Loucy (cell line): ENCODE measurements around the gene RAC2.
A peak's percentile ranks its signal among the peaks of the same experiment; 100 is the strongest.

Experiments
- H2AFZ ChIP-seq: fragments of 200-600 bp; sonication (generic); 2 replicates; pipeline ENCODE4 v1.6.0; 2016; ENCODE audit warnings: antibody characterized with exemption, mild to moderate bottlenecking, low read length, moderate library complexity
- H3F3A ChIP-seq: fragments of 200-600 bp; 2 replicates; pipeline ENCODE4 v1.6.0; 2016; ENCODE audit warnings: antibody characterized with exemption, low read depth, mild to moderate bottlenecking
- H3K27me3 ChIP-seq: fragments of 200-600 bp; sonication (generic); 2 replicates; pipeline ENCODE4 v1.6.1; 2014; ENCODE audit warnings: low read length, mild to moderate bottlenecking; ENCODE audit not compliant: insufficient read depth, poor library complexity, severe bottlenecking
- H3K36me3 ChIP-seq: fragments of 200-600 bp; sonication (generic); 2 replicates; pipeline ENCODE4 v1.6.1; 2016; ENCODE audit warnings: low read length; ENCODE audit not compliant: insufficient read depth
- H3K4me1 ChIP-seq: fragments of 200-600 bp; sonication (generic); 2 replicates; pipeline ENCODE4 v1.5.1; 2014; ENCODE audit warnings: low read length, mild to moderate bottlenecking; ENCODE audit not compliant: insufficient read depth, poor library complexity, severe bottlenecking
- H3K4me2 ChIP-seq: fragments of 200-600 bp; sonication (generic); 2 replicates; pipeline ENCODE4 v1.6.0; 2014; ENCODE audit warnings: antibody characterized with exemption, low read length, low read depth, mild to moderate bottlenecking; ENCODE audit not compliant: poor library complexity, severe bottlenecking
- H3K4me3 ChIP-seq: fragments of 200-600 bp; sonication (generic); 2 replicates; pipeline ENCODE4 v1.5.1; 2014; ENCODE audit warnings: low read length, mild to moderate bottlenecking, mixed read lengths; ENCODE audit not compliant: poor library complexity, severe bottlenecking
- H3K79me2 ChIP-seq: fragments of 200-600 bp; sonication (generic); 2 replicates; pipeline ENCODE4 v1.6.1; 2014; ENCODE audit warnings: low read length; ENCODE audit not compliant: insufficient read depth
- H3K9ac ChIP-seq: fragments of 200-600 bp; sonication (generic); 2 replicates; pipeline ENCODE4 v1.6.0; 2014; ENCODE audit warnings: mild to moderate bottlenecking, low read depth, low read length, moderate library complexity; ENCODE audit not compliant: poor library complexity, severe bottlenecking
- H3K9me2 ChIP-seq: fragments of 200-600 bp; sonication (generic); replicated peaks from 2 replicates; pipeline ENCODE4 v1.6.1; 2016; ENCODE audit warnings: low read depth, low read length, mixed read lengths
- H3K9me3 ChIP-seq: fragments of 200-600 bp; sonication (generic); 2 replicates; pipeline ENCODE4 v1.6.1; 2014; ENCODE audit warnings: mild to moderate bottlenecking, antibody characterized with exemption, low read length, low read depth; ENCODE audit not compliant: insufficient read depth
- H4K20me1 ChIP-seq: fragments of 200-600 bp; sonication (generic); 2 replicates; pipeline ENCODE4 v1.6.0; 2014; ENCODE audit warnings: antibody characterized with exemption, low read length, mild to moderate bottlenecking; ENCODE audit not compliant: insufficient read depth, poor library complexity, severe bottlenecking
- CTCF ChIP-seq: fragments of 200-600 bp; sonication (generic); conservative IDR thresholded peaks from 2 replicates; pipeline ENCODE4 v1.5.1; 2014; ENCODE audit warnings: mild to moderate bottlenecking, antibody characterized with exemption, low read length
- EZH2phosphoT487 ChIP-seq: fragments of 200-600 bp; IDR thresholded peaks from 2 replicates; pipeline ENCODE4 v1.6.1; 2018; ENCODE audit warnings: antibody characterized with exemption, mild to moderate bottlenecking, moderate library complexity, borderline replicate concordance

Gene RAC2

GRCh38 chr22:37190262-37190780 lies 53.7 kb downstream of the RAC2 start:
- TF ChIP-seq CTCF (no peak), EZH2phosphoT487 (no peak)
- Histone ChIP-seq H3F3A (0 out of 2 replicates have a peak, but pooled peaks cover 6% of the 10 kb centered on the region), H3K36me3 (no peaks in the 10 kb centered on the region), H3K4me3 (no peak overlapping the region), H4K20me1 (no peaks in the 10 kb centered on the region), H2AFZ (no peak overlapping the region), H3K27me3 (no peaks in the 10 kb centered on the region), H3K79me2 (no peaks in the 10 kb centered on the region), H3K9me3 (peaks cover 3% of the 10 kb centered on the region; the same call in 1 of the 2 replicates), H3K9me2 (no peaks in the 10 kb centered on the region), H3K4me1 (peaks cover 28% of the 10 kb centered on the region), H3K9ac (no peak overlapping the region), H3K4me2 (no peak overlapping the region)

- H3K36me3 ChIP-seq: no peaks in the 10 kb centered on the region
- no peaks in the 10 kb centered on the region for H3K9me2 ChIP-seq
- H3K9ac ChIP-seq: peak overlapping the region; percentile 50
- peak overlapping the region; percentile 14 for H3K4me2 ChIP-seq
- H3K27me3 ChIP-seq: no peaks in the 10 kb centered on the region
- no peak overlapping the region for H3K4me3 ChIP-seq
- 0 out of 2 replicates have a peak, but pooled peaks cover 6% of the 10 kb centered on the region for H3F3A ChIP-seq
- H4K20me1 ChIP-seq: no peaks in the 10 kb centered on the region
- TF ChIP-seq CTCF (no peak), EZH2phosphoT487 (no peak)
- no peaks in the 10 kb centered on the region for H3K79me2 ChIP-seq
- H3K4me1 ChIP-seq: peaks cover 28% of the 10 kb centered on the region
- H2AFZ ChIP-seq: peak overlapping the region; percentile 32; the same call in 1 of the 2 replicates
- peaks cover 3% of the 10 kb centered on the region; the same call in 1 of the 2 replicates for H3K9me3 ChIP-seq
Measured at GRCh38 chr22:37188901-37189466, 55.1 kb downstream of the RAC2 start.

- no peak for TF ChIP-seq CTCF
- no peak for TF ChIP-seq EZH2phosphoT487
- Histone ChIP-seq H3F3A (0 out of 2 replicates have a peak, but pooled peaks cover 6% of the 10 kb centered on the region), H3K9me2 (no peaks in the 10 kb centered on the region), H3K27me3 (no peaks in the 10 kb centered on the region), H3K4me1 (peaks cover 33% of the 10 kb centered on the region), H3K4me2 (peak within 1 kb of the TSS; percentile 85), H3K79me2 (no peaks in the 10 kb centered on the region), H3K36me3 (no peaks in the 10 kb centered on the region), H3K9ac (peak within 1 kb of the TSS; percentile 67), H2AFZ (peak within 1 kb of the TSS; percentile 32; the same call in 1 of the 2 replicates), H3K4me3 (peak within 1 kb of the TSS; percentile 69), H3K9me3 (peaks cover 3% of the 10 kb centered on the region; the same call in 1 of the 2 replicates), H4K20me1 (no peaks in the 10 kb centered on the region)
Measured at GRCh38 chr22:37187891-37188761, 55.9 kb downstream of the RAC2 start, which contains the start of gene C1QTNF6. C1QTNF6 (minus strand) TSS chr22:37188247; CDS start chr22:37188213, 34 bp downstream.
